Sigmoid colon (tissue), 4 donors: ENCODE data around the gene DPYSL5.

ENCODE experiments used
- EP300 ChIP-seq, 4 donors: sonication (generic); formaldehyde crosslinking; IDR thresholded peaks; one replicate each; pipeline ENCODE4 v1.6.1; 2017; ENCODE audit warnings: antibody characterized with exemption in 4 of 4
- POLR2A ChIP-seq, 2 donors: fragments of 450-650 bp; IDR thresholded peaks; one replicate each; pipeline ENCODE4 v1.6.1; 2016; ENCODE audit warnings: antibody characterized with exemption in 2 of 2, mild to moderate bottlenecking in 2 of 2, moderate library complexity in 2 of 2

GRCh38 chr2:26900831-26901321, 52.9 kb downstream of the DPYSL5 start:
- TF ChIP-seq EP300 (IDR thresholded peaks at IDR 0.05), result no peak
- no peak for TF ChIP-seq POLR2A (IDR thresholded peaks at IDR 0.05)
